ENCODE data around the gene YBX2.

- no peak for TF ChIP-seq POLR2A (IDR thresholded peaks at IDR 0.05)
- TF ChIP-seq, protein P1, sequence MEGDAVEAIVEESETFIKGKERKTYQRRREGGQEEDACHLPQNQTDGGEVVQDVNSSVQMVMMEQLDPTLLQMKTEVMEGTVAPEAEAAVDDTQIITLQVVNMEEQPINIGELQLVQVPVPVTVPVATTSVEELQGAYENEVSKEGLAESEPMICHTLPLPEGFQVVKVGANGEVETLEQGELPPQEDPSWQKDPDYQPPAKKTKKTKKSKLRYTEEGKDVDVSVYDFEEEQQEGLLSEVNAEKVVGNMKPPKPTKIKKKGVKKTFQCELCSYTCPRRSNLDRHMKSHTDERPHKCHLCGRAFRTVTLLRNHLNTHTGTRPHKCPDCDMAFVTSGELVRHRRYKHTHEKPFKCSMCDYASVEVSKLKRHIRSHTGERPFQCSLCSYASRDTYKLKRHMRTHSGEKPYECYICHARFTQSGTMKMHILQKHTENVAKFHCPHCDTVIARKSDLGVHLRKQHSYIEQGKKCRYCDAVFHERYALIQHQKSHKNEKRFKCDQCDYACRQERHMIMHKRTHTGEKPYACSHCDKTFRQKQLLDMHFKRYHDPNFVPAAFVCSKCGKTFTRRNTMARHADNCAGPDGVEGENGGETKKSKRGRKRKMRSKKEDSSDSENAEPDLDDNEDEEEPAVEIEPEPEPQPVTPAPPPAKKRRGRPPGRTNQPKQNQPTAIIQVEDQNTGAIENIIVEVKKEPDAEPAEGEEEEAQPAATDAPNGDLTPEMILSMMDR (IDR thresholded peaks at IDR 0.05), result peak in 3 of 4 experiments; percentile 97 to 99 (median 98)
Observed at GRCh38 chr17:7280519-7281073, 13.8 kb downstream of the YBX2 start.

All from gastroesophageal sphincter (tissue), 3 donors.